Glomerular endothelial cell (primary cell): ENCODE measurements around the gene CKS1B. TPM values are rescaled to one million over a fixed set of nuclear protein-coding genes. Genes with fewer than 3 reads are reported as not detected.
"Not testable (repeated sequence)": the region's sequence is repeated elsewhere in the genome, so short reads cannot be mapped to it uniquely, and the experiment has no call there.

Experiments
- DNase-seq: peaks from one replicate; pipeline ENCODE4 v3.0.0-alpha.2; 2011; ENCODE audit warnings: low read depth, low spot score; ENCODE audit errors: extremely low read depth
- total RNA-seq: library from RNA; depleted of rRNA; stranded (reverse); fragments of >200 nt; gene quantifications from 2 replicates; pipeline ENCODE4 v1.2.3, GENCODE V29; 2015

The CKS1B gene
- total RNA-seq, 1 donor from 2014 or later = 57.8 TPM

DNA sequence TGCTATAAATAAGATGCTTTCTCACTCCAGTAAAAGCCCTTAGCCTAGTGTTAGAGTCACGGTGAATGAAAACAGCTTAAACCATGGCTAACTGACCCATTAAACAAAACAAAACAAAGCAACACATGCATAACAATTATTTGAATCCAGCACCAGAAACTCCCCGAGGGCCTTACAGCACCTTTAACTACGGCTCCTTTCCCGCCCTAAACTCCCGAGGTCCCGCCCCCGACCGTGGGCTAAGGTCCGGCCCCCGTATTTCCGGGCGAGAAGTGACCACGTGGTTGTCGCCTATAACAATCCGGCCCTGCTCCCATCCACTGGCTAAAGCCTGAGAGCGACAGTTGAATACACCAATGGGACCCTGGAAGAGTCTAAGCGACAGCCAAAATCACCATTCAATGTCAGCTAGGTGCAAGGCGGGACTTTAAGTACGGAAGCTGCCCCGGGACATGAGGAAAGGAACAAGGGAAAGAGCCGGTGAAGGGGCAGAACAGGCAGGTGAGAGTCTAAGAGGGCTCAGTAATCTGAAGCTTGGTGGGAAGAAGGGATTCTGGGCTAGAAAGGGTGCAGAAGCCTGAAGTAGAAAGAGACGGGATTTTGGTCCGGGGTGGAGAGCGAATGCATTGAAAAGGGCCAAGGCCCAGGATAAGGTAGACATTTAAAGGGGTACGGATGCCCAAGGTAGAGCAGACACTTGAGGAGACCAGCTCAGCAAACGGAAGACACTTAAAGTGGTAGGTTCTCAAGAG, 8.6 kb downstream of the CKS1B start, which contains the start of gene FLAD1:
Gene FLAD1, plus strand, starts transcription at position 448 of the 752 bp plus-strand sequence. CDS start 351 bp downstream, outside the sequence.
- peak; percentile 99 for DNase-seq

DNA sequence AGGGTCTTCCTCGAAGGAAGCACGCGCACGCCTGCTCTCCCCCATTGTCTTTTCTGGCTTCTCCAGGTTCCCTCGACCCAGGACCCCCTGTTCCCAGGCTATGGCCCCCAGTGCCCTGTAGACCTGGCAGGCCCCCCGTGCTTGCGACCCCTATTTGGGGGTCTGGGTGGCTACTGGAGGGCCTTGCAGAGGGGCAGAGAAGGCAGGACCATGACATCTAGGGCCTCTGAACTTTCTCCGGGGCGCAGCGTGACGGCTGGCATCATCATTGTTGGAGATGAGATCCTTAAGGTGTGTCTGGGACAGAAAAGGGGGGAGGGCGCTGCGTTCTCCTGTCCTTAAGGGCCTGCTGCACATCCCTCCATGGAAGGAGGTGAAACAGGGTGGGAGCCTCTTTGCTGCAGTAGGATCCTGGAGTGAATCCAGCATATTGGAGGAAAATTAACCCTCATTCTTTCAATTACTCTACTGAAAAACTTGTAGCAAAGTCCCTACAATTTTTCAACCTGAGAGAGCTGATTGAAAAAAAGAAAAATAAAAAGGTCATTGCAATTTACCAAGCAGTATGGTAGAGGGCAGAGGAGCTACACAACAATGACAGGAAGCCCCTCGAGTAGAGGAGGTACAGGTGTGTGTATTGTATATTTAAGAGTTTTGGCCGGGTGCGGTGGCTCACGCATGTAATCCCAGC, 9.4 kb downstream of the CKS1B start:
- no peak for DNase-seq

DNA sequence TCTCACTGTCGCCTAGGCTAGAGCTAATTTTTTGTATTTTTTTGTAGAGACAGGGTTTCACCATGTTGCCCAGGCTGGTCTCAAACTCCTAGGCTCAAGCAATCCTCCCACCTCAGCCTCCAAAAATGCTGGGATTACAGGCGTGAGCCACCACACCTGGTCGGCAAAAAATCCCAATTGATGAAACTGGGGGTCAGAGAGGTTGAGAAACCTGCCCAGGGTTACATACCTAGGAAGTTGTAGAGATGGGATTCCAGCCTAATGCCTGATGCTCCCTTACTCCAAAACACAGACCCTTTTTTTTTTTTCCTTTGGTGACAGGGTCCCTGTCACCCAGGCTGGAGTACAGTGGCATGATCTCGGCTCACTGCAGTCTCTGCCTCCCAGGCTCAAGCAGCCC, 12.3 kb downstream of the CKS1B start:
- DNase-seq = not testable (repeated sequence)

DNA sequence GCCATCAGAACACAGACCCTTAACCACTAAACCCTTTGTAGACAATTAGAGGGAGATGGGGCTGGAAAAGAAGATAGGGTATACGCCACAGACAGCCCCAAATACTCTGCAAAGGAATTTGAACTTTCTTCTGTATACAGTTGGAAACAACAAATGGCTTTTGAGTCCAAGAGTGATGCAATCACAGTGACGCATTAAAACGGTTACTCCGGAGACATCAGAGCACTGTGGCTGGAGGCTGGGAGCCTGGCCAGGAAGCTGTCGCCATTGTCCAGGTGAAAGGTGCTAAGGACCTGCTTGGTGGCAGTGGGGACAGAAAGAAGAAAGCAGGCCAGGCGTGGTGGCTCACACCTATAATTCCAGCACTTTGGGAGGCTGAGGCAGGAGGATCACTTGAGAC, 12.8 kb downstream of the CKS1B start:
- no peak for DNase-seq

DNA sequence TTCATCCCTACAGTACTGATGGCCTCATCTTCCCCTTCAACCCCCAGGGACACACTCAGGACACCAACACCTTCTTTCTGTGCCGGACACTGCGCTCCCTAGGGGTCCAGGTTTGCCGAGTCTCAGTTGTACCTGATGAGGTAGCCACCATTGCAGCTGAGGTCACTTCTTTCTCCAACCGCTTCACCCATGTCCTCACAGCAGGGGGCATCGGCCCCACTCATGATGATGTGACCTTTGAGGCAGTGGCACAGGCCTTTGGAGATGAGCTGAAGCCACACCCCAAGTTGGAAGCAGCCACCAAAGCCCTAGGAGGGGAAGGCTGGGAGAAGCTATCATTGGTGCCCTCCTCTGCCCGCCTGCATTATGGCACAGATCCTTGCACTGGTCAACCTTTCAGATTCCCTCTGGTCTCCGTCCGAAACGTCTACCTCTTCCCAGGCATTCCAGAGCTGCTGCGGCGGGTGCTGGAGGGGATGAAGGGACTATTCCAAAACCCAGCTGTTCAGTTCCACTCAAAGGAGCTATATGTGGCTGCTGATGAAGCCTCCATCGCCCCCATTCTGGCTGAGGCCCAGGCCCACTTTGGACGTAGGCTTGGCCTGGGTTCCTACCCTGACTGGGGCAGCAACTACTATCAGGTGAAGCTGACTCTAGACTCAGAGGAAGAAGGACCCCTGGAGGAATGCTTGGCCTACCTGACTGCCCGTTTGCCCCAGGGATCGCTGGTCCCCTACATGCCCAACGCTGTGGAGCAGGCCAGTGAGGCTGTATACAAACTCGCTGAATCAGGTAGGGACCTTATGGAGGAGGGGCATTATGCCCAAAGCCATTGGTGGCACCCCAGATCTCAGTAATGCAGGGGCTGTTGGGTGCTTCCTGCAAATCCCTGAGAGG, 13.8 kb downstream of the CKS1B start:
- DNase-seq = no peak

DNA sequence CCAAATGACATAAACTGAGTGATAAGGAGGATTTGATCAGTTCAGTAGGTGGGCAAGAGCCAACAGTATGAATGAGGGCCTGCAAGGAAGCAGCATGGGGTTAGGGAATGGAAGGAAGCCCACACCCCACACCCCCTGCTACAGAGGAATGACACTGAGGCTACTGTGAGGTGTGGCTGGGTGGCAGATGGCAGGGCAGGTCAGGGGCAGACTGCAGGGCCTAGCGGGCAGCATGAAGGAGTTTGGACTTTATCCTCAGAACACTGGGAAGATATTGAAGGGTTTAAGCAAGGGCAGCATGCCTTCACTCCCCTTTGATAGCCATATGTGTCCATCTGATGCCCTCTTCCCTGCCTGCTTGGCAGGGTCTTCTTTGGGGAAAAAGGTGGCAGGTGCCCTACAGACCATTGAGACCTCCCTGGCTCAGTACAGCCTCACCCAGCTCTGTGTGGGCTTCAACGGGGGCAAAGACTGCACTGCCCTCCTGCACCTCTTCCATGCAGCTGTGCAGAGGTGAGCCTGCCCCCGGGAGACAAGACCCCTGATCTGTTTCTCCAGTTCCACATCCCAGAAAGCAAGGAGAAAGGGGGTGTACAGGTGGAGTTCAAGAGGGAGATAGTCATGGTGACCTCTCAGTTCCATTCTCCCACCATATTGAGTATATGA, 14.8 kb downstream of the CKS1B start:
- no peak for DNase-seq

DNA sequence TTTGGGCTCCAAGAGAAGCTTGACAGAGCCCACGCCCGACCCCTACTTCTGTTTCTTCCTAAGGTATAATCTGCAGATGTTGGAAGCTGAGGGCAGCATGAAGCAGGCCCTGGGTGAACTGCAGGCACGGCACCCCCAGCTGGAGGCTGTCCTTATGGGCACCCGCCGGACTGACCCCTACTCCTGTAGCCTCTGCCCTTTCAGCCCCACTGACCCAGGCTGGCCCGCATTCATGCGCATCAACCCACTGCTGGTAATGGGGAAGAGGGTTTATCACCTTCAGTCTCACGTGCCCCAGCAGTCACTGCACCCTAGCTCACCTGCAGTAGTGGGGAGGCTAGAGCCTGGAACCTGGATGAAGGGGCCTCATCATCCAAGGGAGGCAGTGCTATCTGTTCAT, 15.8 kb downstream of the CKS1B start:
- no peak for DNase-seq

DNA sequence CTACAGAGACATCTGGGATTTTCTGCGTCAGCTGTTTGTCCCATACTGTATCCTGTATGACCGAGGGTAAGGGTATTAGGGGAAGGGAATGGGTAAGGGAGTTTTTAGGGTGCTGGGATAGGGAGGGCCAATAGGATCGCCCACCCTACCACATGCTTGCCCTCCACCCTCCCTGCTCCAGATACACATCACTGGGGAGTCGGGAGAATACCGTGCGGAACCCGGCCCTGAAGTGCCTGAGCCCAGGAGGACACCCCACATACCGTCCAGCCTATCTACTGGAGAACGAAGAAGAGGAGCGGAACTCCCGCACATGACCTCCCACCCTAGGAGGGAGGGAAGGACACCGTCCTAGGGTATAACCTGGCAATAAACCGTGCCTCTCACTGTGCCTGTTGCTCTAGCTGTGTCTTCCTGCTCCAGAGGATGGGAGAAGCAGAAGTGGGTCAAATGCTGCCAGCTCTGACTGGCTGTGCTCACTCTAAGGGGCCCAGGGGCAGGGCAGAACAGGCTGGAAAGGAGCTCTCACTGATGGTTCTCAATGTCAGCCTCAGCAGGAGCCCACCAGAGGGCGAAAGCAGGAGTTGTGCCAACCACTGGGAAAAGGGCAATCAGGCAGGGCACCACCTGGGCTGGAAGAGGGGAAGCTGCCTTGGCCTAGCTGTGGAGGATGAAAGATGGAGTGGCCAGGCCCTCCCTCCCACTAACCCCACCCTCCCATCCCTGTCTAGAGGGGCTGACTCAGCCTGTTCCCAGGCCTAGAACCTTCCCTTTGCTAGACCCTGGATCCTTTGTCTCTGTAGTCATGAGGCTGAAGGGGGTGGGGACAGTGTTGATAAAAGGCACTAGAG, 18.5 kb downstream of the CKS1B start:
- no peak for DNase-seq

DNA sequence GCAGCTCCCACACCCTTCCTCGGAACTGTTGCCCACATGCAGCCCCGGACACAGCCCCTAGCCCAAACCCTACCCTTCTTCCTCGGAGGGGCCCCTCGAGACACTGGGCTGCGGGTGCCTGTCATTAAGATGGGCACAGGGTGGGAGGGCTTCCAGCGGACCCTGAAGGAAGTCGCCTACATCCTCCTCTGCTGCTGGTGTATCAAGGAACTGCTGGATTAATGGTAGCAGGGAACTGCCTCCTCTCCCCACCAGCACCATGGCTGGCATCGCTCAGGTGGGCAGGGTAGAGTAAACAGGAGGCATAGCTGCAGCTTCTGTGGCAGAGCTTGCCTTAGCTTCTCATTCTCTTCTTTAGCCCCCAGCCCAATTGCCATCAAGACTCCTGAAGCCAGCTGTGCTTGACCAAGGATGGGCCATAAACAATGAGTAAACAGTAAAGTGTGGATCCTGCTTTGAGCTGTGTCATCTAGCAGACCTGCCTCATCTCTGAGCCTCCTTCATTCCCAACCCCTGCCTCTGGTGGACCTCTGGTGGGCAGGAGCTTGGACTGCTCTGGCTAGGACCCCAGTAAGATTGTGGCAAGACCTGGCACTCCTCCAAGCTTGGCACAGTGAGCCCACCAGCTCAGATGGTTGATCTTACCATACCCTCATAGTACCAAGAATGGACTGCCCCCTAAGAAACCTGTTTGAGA, 19.2 kb downstream of the CKS1B start, which contains the start of gene LENEP:
Gene LENEP, plus strand, starts transcription at position 15 of the 697 bp plus-strand sequence. Its CDS starts 22 bp downstream, at position 37.
- DNase-seq = no peak

DNA sequence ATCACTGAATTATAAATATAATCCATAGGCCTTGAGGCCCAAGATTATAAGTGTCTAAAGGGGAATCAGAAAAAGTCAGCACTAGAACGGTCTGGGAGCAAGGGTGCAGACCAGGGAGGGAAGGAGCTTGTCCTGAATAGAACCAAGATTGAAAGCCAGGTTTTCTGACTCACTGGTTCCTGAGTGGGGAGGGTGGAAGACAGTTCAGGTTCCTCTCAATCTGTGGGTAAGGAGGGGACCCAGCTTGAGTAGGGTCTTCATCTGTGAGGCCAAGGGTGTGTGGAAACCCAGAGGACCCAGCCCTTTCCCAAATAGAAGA, 19.7 kb downstream of the CKS1B start:
- no peak for DNase-seq

DNA sequence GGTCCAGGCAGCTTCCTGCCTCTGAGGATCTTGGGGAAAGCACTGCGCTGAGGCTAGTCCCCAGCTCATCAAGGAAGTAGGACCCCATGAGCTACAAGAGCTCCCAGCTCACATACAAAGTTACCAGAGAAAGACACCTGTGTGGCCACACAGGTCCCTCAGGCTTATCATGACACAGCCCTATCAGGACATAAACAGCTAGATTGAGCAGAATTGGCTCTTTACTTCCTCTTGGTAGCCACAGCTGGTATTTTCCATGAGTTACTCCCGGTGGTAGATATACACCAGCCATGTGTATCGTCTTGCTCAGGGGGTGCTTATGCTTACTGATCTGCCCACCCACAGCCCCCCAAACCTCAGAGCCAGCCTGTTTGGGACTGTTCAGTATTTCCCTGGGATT, 20.1 kb downstream of the CKS1B start:
- DNase-seq = no peak

DNA sequence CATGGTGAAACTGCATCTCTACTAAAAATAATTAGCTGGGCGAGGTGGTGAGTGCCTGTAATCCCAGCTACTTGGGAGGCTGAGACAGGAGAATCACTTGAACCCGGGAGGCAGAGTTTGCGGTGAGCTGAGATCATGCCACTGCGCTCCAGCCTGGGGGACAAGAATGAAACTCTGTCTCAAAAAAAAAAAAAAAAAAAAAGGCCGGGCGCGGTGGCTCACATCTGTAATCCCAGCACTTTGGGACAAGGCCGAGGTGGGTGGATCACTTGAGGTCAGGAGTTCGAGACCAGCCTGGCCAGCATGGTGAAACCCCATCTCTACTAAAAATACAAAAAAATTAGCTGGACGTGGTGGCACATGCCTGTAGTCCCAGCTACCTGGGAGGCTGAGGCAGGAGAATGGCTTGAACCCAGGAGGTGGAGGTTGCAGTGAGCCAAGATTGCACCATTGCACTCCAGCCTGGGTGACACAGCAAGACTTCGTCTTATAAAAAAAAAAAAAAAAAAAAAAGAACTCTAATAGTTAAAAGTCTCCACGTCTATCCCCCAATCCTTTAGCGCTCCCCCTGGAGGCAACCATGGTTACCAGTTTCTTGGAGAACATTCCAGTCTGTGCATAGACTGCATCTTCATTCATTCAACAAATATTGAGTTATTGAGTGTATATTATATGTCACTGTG, 21.0 kb downstream of the CKS1B start:
- DNase-seq = not testable (repeated sequence)

DNA sequence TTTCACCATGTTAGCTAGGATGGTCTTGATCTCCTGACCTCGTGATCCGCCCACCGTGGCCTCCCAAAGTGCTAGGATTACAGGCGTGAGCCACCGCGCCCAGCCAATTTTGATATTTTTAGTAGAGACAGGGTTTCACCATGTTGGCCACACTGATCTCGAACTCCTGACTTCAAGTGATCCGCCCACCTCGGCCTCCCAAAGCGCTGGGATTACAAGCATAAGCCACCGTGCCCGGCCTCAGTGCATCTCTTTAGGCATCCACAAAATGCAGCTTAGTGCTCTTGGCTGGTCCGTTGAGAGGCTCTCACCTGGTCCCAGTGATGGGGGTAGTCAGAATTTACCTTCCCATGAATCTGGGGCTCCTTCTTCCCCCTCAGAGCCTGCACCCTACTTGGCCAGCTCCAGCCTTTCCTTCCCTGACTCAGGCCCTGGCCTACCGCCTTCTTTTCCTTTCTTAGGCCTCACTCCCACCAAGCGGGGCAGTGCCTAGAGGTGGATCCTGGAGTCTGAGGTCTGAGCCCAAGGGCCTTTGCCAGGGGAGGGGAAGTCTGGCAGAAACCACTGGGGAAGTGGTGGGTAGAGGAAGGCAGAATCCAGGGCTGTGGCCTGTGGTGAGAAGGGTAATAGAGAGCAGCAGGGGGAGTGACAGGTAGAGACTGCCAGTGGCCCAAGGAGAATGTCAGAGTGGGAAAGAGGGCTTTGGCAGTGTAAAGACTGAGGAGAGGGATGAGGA, 22.7 kb downstream of the CKS1B start:
- DNase-seq = no peak

DNA sequence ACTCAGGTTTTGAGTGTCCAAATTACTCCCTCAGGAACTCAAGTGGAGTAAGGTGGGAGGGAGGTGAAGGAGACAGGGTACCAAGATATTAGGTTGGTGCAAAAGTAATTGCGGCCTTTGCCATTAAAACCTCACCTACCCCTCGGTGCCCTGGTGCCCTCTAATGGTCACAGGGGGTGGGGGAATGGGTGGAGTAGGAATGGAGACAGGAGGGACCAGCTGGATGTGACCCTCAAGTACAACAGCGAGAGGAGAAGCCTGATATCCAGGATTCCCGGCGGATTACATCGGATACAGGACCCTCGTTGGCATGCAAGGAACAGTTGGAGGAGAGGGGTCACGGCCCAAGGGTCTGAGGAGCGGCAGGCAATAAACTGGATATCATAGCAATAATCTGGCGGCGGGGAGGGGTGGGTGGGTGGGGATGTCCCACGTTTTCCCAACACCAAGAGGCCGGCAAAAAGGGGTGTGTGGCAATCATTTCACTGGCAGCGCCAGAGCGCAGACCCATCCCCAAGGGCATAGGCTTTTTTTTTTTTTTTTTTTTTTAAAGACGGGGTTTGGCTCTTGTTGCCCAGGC, 23.8 kb downstream of the CKS1B start:
- DNase-seq = no peak

DNA sequence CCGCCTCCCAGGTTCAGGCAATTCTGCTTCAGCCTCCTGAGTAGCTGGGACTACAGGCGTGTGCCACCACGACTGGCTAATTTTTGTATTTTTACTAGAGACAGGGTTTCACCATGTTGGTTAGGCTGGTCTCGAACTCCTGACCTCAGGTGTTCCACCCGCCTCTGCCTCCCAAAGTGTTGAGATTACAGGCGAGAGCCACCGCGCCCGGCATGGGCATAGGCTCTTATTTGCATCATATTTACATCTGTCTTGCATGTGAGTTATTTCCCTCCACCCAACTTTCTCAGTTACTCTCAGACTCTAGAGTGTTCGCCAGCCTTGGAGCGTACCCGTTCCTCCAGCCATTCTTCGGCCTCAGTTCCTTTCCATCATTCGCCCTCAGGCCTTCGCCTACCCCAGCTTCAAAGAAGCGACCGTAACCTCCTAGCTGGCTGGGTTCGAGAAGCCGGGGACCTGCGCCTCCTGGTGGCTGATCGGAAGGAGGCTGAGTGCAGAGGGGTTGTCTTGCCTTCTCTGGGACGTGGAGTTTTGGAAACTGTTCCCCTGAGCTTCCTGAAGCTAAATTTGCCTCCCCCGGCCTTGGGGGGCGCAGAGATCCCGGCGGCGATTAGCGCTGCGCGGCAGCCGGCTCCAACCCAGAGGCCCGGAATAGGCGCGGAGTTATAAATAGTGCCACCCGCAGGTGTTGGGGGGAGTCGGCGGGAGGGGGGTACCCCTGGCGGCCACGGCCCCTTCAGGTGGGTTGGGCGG, 24.5 kb downstream of the CKS1B start:
- DNase-seq = no peak

DNA sequence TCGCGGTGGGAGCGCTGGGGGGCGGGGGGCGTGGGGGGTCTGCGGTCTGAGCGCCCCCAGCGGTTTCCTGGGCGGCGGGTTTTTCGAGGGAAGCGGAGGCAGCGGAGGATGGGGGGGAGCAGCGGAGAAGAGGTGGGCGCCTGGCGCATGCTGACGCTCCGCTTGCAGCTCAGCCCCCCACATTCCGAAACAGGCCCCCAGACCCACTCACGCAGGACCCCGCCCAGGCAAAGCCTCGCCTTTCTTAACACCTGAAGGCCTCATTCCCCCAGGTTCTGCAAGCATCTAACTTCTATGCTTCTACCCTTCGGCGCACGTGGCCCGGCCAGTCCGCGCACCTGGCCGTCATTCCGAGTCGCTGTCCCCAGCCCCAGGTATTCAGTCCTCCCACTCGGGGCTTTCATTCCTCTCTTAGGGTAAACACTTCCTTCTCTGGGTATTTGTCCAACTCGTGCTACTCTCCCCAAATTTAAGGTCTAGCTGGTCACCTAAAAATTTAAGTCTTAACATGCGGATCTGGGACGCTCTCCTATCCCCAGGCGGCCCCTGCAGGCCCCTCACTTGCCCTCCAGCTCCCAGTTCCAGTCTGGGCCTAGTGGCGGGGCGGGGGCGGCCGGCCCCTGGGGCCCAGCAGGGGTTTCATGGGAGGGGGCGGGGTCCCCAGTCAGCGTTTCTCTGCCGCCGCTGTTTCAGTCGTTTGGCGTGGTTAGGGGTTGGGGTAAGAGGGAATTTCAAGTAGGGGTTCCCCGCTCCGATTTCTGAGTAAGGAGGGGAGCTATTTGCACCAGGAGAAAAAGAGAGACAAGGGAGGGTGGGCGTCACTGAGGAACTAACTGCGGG, 25.3 kb downstream of the CKS1B start:
- DNase-seq = no peak
